HG03135 (cell line): ENCODE data around the gene MAP2K5.
A peak's percentile ranks its signal among the peaks of the same experiment; 100 is the strongest.

Source experiments
- ATAC-seq: cut with Tn5 transposase; IDR thresholded peaks from one replicate; pipeline ENCODE4 v1.9.1; 2021; ENCODE audit warnings: mild to moderate bottlenecking, moderate library complexity; ENCODE audit not compliant: unreplicated experiment

MAP2K5 gene

DNA sequence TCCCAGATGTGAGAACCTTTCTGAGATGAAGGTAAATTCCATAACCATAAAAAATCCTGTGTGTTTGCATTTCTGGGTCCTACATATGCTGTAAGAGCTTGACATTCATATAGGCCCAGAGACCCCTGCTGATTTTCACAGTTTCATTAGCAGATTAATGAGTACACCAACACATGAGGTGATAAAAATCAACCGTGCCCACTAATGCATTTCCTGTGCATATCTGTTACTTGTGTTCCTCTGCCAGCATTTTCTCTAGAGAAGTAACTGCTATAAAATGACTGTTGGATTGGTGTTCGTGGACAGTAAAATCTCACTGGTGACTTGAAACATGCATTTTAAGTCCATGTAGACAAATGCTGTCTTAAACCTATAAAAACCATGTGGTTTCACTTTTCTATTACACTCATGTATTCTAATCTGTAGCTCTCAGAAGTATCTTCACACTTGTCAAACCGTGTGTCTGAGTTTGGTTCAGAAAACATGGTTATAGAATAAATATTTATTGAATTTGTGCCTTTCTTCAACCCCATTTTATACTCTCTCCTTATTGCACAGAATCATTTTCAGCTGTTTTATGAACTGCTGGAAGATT, 14.6 kb downstream of the MAP2K5 start:
- ATAC-seq: no peak

DNA sequence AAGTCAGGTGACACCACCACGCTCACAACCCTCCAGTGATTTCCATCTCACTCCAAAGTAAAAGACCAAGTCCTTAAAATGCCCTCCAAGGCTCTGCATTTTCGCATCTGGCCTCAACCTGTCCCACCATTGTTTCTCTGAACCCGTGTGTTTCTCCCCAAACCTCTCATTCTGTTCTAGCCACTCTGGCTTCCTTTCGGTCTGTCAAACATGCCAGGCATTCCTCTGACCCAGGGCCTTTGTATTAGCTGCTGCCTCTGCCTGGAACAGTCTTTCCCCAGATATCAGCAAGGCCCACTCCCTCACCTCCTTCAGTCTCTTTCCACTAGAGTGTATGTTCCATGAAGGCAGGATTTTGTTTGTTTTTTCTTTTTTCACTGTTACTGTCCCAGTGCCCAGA, 16.0 kb downstream of the MAP2K5 start:
- ATAC-seq: no peak

DNA sequence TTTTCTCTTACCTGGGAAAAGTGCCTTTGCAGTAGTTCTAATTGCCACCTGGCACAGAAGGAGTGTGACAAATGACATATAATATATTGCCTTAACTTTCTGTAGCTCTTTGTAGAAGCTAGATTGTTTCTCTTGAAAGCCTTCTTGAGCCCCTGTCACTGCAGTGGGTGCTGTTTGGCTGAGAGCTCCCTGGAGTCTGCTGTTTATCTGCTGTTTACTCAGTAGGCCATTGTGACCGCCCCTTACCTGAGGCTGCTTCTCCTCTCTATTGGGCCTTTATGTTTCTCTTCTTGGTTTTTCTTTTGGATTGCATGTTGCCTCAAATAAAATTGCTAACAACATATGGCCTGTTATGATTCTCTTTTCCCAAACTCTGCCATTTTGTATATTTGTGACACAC, 16.7 kb downstream of the MAP2K5 start:
- ATAC-seq: no peak

DNA sequence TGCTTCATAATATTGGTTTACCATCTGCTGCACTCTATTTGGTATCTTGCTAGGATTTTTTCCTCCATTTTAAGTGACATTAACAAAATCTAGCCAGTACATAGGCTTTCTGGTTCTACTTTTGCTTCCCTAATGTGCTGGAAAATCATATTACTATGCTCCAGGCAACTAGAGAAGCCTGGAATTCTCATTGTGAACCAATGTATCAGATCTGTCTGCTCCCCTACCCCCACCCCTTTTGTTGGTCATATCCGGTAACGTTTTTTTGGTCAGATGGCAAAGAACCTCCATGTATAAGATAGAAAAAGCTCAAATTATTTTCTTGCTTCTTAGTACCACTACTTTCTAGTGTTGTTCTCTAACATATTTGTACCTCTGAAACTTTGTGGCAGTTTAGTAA, 17.1 kb downstream of the MAP2K5 start:
- ATAC-seq: no peak

DNA sequence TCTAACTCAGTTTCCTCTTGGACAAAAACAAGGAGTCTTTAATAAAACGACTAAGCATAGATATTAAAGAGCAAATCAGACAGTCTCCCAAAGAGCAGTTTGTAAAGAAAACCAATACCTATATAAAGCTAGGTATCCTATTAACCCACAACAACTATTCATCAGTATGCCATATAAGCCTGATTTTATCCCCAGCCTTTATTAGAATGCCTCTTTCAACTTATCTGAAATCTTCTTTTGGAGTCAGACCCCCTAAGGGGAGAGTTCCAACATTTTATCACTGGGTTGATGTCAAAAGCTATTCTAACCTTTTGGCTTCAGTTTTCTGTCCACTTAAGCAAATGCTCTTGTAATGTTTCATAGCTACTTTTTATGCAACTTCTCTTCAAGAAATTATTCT, 17.8 kb downstream of the MAP2K5 start:
- no peak for ATAC-seq

DNA sequence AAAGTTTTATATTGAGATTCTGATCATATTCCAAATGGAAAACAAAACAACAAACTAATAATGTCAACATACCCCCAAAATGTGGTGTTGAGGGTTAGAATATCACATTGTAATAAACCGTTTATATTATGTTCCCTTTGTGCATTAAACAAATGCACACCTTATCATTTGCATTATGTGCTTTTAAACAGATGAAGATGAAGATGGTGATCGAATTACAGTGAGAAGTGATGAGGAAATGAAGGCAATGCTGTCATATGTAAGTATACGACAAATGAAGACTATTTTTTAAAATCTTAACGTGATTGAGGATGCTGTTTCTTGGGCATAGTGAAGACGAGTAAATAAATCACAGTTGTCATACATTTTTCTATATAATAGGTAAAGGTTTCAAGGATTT, 20.6 kb downstream of the MAP2K5 start:
- ATAC-seq: no peak

DNA sequence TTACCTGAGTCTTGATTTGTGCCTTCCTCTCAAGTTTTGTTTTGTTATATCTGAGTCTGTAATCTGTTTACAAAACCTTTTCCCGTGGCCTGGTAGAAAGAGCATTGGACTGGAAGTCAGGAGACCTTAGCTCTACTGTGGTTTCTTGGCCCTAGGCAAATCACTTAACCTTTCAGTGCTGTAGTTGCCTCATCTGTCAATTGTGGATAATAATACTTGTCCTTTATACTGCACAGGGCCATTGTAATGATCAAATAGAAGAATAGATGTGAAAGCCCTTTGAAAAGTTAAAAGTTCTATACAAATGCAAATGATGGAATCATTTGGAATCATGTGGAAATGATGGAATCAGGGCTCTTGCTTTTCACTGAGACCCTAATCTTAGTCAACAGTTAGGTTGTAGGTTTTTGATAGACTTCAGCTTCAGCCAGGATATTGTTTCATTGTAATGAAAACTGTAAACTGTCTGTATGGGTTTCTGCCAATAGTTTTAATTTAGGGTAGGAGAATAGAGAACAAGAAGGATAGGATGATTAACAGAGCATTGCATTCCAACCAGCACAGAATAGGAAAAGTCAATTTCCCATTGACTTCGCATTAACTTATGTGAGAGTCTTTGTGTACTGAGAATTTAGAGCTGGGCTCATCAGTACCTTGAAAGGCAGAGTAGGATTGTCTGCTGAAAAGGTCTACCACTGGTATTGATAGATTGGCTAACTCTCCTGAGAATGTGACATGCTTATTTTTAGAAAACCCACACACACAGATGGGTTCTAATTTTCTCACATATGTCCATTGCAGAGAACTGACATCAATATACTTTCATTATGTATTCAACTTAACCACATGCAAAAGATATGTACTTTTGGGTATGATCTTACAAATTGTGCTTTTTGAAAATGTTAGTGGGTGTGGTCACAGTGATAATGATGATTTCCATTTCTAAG, 21.8 kb downstream of the MAP2K5 start:
- peak; percentile 89 for ATAC-seq

DNA sequence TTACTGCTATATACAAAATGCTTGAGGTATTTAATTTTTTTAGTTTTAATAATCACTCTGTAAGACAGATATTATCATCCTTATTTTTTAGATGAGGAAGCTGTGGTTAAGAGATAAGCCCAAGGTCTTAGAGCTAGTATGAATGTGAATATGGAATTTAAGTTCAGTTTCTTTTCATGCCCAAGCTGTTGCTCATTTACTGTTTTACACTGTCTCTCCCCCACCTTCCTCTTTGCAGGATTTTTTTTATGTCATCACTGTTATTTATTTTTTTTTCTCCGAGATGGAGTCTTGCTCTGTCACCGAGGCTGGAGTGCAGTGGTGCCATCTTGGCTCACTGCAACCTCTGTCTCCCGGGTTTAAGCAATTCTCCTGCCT, 22.5 kb downstream of the MAP2K5 start:
- peak; percentile 19 for ATAC-seq

DNA sequence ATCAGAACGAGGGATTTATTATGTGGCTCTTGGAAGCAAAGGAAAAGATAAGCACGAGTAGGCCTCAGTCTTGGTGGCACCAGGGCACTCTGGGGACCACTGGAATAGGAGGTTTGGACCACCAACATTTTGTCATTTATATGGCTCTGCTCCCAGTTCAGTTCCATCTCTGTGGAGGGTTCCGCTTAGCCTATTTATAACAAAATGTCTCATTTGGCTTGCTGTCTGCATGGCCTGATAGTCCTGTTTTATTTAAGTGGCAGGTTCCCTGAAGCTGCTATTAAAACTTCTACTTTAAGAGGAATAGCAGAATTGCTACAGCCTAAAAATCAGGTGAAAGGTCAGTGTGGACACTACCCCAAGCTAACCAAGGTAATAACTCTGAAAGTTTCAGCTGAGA, 27.2 kb downstream of the MAP2K5 start:
- no peak for ATAC-seq

DNA sequence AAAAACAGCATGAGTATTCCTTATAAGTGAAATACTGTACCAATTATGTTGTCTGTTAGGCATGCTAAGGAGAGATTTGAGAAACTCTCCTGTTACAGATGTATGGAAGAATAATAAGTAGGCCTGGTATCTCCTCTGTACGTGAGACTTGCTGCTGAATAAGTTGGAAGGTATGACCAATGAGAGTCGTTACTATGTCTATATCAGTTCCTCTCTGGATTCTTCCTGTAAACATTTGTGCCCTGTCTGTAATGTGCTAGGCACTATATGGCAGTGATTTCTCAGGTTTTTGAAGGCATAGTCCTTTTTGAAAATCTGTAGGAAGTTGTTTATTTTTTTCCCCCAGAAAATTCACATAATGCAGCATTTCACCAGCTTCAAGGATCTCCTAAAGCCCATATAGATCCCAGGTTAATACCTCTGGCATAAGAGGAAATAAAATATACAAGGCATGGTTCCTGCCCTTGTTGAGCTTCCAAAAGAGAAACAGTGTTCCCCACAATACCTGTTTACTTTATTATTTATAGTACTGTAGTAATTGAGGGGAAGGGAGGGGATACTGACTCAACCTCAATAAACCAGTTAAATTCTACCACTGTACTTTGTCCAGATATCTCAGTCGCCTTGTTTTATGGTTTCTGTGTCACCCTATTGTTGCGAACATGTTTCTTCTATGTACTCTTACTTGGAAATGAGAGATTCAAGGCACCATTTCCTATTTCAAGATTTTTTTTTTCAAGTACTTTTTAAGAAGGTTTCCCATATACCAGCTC, 28.6 kb downstream of the MAP2K5 start:
- ATAC-seq: no peak

DNA sequence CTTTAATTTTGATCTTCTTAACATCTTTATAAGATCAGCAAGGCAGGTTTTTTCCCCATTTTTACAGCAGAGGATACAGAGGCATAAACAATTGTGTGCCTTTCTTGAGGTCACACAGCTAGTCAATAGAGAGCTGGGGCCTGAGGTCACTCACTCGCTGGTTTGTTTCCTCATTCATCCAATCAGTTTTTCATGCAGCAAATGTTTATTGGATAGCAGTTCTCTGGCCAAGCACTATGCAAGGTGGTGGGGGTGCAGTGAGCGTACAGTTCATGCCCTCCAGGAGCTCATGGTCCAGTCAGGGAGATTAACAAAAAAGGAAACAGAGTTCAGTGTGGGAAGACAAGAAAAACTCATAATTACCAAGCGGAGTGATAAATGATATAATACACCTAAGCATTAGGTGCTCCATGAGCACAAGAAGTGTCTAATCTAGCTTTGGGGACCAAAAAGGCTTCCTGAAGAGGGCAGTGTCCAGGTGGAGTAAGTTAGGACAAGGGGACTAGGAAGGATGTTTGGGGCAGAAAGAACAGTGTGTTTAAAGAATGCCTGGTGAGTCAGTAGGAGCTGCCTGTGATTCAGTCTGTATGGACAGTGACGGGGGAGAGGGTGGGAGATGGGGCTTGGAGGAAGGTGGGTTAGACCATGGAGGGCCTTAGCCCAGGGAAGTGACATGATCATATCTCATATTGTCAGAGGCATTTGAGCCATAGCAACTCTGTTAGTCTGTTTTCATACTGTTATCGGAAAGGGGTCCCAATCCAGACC, 29.3 kb downstream of the MAP2K5 start:
- ATAC-seq: no peak

DNA sequence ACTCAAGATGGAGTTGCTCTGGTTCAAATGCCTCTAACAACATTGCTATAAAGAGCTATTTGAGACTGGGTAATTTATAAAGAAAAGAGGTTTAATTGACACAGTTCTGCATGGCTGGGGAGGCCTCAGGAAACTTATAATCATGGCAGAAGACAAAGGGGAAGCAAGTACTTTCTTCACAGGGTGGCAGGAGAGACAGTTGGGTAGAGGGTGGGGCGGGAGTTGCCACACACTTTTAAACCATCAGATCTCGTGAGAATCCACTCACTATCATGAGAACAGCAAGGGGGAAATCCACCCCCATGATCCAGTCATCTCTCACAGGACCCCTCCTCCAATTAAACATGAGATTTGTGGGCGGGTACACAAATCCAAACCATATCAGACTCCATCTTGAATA, 30.7 kb downstream of the MAP2K5 start:
- ATAC-seq: no peak

DNA sequence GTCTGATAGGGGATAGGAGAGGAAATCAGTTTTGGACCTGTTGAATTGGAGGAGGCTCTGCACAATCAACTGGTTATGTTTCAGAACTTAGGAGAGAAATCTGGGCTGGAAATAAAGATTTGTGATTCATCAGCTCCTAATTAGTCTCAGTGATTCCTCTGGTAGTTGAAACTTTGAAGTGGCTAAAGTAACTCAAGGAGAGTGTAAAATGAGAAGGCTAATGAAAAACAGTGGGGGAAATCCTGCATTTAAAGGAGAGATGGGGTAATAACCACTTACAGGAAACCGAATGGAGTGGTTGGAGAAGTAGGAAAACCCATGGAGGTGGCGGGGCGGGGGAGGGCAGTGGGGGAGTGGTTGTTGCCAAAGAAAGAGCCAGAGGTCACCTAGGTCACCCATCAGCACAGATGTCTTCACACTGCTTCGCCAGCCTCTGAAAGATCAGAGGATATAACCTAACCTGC, 32.6 kb downstream of the MAP2K5 start:
- no peak for ATAC-seq

DNA sequence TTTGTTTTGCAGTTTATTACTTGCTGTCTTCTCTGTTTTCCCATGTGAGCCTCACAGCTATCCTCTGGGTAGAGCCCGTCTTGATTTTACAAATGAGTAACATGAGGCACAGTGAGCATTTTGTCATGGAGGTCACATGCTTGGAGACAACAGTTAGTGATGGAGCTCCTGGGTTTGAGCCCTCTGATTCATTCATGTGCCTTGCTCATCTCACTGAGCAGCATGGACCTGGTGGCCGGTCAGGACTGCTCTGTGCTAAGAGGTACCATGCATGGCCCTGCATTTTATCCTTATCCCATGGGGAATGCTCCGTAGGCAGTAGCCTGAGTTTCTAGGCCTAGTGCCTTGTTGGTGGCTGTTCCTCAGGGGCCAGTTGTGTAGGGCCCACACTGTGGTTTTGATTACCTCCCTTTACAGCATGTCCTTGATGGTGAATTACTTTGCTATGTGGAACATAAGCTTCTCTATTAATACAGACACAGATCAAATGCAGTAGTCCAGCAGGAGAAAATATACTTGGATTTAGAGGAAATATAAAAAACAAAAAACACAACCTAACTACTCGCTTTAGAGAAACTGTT, 35.6 kb downstream of the MAP2K5 start:
- no peak for ATAC-seq

DNA sequence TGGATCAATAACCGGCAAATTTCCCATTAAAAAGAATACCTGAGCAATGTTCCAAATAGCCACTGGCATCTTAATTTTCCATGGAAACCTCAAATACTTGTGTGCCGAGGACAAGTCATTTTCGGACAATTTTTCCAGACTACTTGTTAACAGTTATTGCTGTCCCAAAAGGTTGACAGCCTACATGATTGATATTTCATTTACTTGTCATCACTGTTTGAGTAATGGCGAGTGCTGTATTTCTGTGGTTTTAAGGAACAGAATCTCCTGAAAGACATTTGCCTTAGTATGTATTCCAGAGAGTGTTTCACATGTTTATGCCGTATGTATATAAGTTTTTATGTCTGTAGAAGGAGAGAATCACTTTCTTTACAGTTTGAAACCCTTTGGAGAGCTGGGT, 36.7 kb downstream of the MAP2K5 start:
- no peak for ATAC-seq

DNA sequence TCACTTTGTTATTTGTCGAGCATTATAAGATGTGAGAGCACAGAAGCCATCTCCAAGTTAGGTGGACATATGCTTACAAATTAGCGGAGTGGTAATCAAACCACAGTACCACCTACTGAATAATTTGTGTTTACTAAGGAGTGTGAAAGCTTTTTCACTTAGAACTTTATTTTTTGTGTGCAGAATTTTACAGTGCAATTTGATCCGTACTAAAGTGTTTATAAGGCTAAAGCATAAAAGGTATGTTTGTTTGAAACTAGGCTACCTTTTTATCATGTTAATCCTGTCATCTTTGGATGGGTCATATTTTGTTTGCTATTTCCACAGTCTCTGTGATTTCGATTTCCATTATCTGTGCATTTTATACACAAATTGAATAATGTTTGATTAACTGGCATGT, 37.5 kb downstream of the MAP2K5 start:
- ATAC-seq: no peak

DNA sequence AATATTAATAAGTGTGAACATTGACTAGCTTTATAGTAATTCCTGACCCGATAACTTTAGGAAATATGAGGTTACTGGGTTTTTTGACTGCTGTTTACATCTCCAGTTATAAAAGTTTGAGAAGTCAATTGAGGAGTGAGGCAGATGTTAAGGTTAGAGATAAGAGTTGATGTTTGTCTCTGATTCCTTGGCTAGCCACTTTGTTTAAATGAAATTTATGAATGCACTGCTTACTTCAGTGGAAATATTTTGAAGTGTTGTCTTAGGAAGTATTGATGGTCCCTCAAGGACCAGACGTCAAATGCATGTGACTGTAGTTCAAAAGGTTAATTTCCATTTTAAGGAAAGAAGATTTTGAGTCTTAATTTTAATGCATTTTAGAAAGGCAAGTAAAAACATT, 41.7 kb downstream of the MAP2K5 start:
- no peak for ATAC-seq

DNA sequence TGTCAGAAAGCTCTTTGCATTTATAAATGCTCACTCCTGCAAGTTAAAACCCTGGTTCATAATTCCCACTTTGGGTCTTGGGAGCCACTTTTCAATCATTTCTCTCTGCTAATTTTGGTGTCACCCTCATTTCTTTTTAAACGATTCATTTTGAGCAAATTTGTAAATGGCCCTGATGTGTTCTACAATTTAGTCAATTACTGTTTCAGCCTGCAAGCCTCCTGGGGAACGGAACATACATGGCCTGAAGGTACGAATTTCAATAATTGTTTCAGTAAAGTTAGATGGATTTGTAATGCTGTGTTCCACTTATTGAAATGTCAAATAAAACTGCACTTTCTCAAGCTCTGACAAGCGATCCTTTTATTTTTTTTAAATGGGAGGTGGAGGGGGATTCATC, 43.2 kb downstream of the MAP2K5 start:
- ATAC-seq: no peak

DNA sequence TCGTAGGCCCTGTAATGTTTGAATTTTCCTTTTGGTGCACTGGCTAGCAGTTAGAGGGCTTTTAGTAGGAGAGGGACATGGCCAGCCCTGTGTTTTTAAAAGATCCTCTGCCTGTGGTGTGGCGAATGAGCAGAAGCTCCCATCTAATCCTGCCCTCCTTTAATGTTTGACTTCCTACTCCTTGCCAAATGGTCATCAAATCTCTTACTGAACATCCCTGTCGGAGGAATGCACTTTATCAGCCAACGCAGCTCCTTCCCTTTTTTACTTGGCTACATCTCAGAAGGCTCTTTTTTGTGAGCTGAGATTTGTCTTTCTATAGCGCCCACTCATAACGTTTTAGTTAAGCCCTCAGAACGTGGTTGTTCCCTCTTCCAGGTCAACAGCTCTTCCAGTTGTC, 44.8 kb downstream of the MAP2K5 start:
- ATAC-seq: no peak

DNA sequence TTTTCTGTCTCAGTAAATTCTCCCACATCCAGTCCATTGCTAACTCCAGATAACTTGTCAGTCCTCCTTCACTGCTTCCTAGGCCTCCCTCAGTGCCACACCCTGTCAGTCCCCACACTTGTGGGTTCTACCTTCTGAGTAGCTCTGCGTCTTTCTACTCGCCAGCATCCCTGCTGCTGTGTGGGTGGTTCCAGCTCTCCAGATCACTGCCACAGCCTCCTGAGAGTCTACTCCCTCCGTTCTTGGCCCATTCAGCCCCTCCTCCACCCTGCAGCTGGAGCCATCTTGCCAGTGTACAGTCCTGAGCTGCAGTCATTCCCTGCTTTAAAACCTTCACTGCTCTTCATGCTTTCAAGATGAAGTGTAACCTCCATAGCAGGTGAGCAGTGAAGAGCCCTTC, 45.3 kb downstream of the MAP2K5 start:
- no peak for ATAC-seq

DNA sequence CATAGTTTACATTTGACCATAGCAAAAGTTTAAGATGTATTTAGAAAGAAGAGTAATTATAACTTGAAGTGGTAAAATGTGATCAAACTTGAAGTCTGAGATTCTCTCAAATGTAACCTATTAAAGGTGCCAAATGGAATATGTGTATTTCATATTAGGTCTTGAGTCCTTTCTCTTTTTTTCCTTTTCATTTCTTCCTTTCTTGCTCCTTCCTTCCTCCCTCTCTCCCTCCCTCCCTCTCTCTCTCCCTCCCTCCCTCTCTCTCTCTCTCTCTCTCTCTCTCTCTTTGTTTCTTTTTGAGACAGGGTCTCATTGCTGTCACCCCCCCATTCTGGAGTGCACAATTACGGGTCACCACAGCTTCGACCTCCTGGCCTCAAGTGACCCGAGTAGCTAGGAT, 47.7 kb downstream of the MAP2K5 start:
- no peak for ATAC-seq
